Osteocyte (in vitro differentiated cells): ENCODE measurements around the gene MEF2C. TPM values are rescaled to one million over a fixed set of nuclear protein-coding genes. Genes with fewer than 3 reads are reported as not detected.

ENCODE experiments used
- DNase-seq: peaks from one replicate; pipeline ENCODE4 v3.0.0; 2021; ENCODE audit warnings: mixed read lengths; ENCODE audit not compliant: unreplicated experiment; ENCODE audit errors: extremely low spot score
- H3K27ac Mint-ChIP-seq: one replicate; pipeline ENCODE4 v1.8.0; 2021; ENCODE audit warnings: mild to moderate bottlenecking, mixed read lengths; ENCODE audit not compliant: unreplicated experiment
- H3K27me3 Mint-ChIP-seq: one replicate; pipeline ENCODE4 v1.8.0; 2021; ENCODE audit warnings: mixed read lengths; ENCODE audit not compliant: unreplicated experiment
- H3K36me3 Mint-ChIP-seq: one replicate; pipeline ENCODE4 v1.8.0; 2021; ENCODE audit warnings: mixed read lengths; ENCODE audit not compliant: unreplicated experiment
- H3K4me1 Mint-ChIP-seq: one replicate; pipeline ENCODE4 v1.8.0; 2021; ENCODE audit warnings: mixed read lengths; ENCODE audit not compliant: unreplicated experiment
- H3K4me3 Mint-ChIP-seq: one replicate; pipeline ENCODE4 v1.8.0; 2021; ENCODE audit warnings: mild to moderate bottlenecking, moderate library complexity, mixed read lengths; ENCODE audit not compliant: unreplicated experiment
- H3K9me3 Mint-ChIP-seq: one replicate; pipeline ENCODE4 v1.8.0; 2021; ENCODE audit warnings: mixed read lengths; ENCODE audit not compliant: unreplicated experiment
- CTCF ChIP-seq: fragments of 200-600 bp; sonication (generic); IDR thresholded peaks from 2 replicates; pipeline ENCODE4 v1.5.0; 2021; ENCODE audit warnings: antibody characterized with exemption, mild to moderate bottlenecking, moderate library complexity
- total RNA-seq: library from RNA; stranded (reverse); gene quantifications from 2 replicates; pipeline ENCODE4 v1.2.1, GENCODE V29; 2021

MEF2C gene
- total RNA-seq, 1 donor from 2014 or later, result 9.4 TPM

- H3K9me3 Mint-ChIP-seq, result no peaks in the 10 kb centered on the region
Observed at GRCh38 chr5:88769165-88769564, 113.8 kb downstream of the MEF2C start.

GRCh38 chr5:88768411-88768810, 114.6 kb downstream of the MEF2C start:
- Mint-ChIP-seq H3K4me1 (no peaks in the 10 kb centered on the region), H3K9me3 (no peaks in the 10 kb centered on the region), H3K36me3 (no peaks in the 10 kb centered on the region), H3K27me3 (no peaks in the 10 kb centered on the region), H3K27ac (no peak overlapping the region), H3K4me3 (no peak overlapping the region)
- no peak for DNase-seq
- TF ChIP-seq CTCF, result no peak

More at GRCh38 chr5:88769165-88769564, 113.8 kb downstream of the MEF2C start:
- Mint-ChIP-seq H3K36me3 (no peaks in the 10 kb centered on the region), H3K4me3 (no peak overlapping the region), H3K27me3 (no peaks in the 10 kb centered on the region), H3K4me1 (no peaks in the 10 kb centered on the region), H3K27ac (no peak overlapping the region)
- TF ChIP-seq CTCF, result no peak
- no peak for DNase-seq

- no peaks in the 10 kb centered on the region for H3K4me1 Mint-ChIP-seq
Observed at GRCh38 chr5:88765798-88766197, 117.2 kb downstream of the MEF2C start.

GRCh38 chr5:88765171-88765570, 117.8 kb downstream of the MEF2C start:
- no peak for DNase-seq
- Mint-ChIP-seq H3K9me3 (no peaks in the 10 kb centered on the region), H3K27me3 (no peaks in the 10 kb centered on the region), H3K27ac (no peak overlapping the region), H3K4me1 (no peaks in the 10 kb centered on the region), H3K36me3 (no peaks in the 10 kb centered on the region), H3K4me3 (no peak overlapping the region)
- no peak for TF ChIP-seq CTCF

More at GRCh38 chr5:88765798-88766197, 117.2 kb downstream of the MEF2C start:
- H3K27ac Mint-ChIP-seq, result no peak overlapping the region
- H3K9me3 Mint-ChIP-seq, result no peaks in the 10 kb centered on the region
- no peaks in the 10 kb centered on the region for H3K27me3 Mint-ChIP-seq
- no peak for DNase-seq
- no peak for TF ChIP-seq CTCF
- H3K4me3 Mint-ChIP-seq, result no peak overlapping the region
- no peaks in the 10 kb centered on the region for H3K36me3 Mint-ChIP-seq

GRCh38 chr5:88761939-88762338, 121.0 kb downstream of the MEF2C start:
- Mint-ChIP-seq H3K9me3 (no peaks in the 10 kb centered on the region), H3K27ac (no peak overlapping the region), H3K36me3 (no peaks in the 10 kb centered on the region), H3K4me1 (no peaks in the 10 kb centered on the region), H3K27me3 (no peaks in the 10 kb centered on the region), H3K4me3 (no peak overlapping the region)
- no peak for TF ChIP-seq CTCF
- no peak for DNase-seq
